Measurements from ENCODE around the gene HAUS6. TPM values are rescaled to one million over a fixed set of nuclear protein-coding genes. Genes with fewer than 3 reads are reported as not detected.
"Not testable (repeated sequence)": the region's sequence is repeated elsewhere in the genome, so short reads cannot be mapped to it uniquely, and the experiment has no call there.

The HAUS6 gene
- total and polyA plus RNA-seq, 2 of the 4 experiments (the other 2 are of a cell fraction): 5.8 to 13.3 TPM

DNA sequence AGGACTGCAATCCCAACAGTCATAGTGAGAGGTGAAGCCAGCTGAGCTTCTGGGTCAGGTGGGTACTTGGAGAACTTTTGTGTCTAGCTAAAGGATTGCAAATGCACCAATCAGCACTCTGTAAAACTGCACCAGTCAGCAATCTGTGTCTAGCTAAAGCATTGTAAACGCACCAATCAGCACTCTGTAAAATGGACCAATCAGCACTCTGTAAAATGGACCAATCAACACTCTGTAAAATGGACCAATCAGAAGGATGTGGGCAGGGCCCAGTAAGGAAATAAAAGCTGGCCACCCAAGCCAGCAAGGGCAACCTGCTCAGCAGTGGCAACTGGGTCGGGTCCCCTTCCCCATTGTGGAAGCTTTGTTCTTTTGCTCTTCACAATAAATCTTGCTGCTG is 81.1 kb downstream of the HAUS6 start:
- H4K20me1 ChIP-seq (ENCODE audit: insufficient read depth, low read length); H4K5ac ChIP-seq (ENCODE audit: low read depth, low read length); H2BK20ac ChIP-seq (ENCODE audit: low read depth, low read length); POLR2A ChIA-PET (ENCODE audit: unreplicated experiment); CTCF ChIA-PET; H3K9me1 ChIP-seq (ENCODE audit: insufficient read depth, low read length); H3K14ac ChIP-seq (replicated peaks; ENCODE audit: low read depth, low read length); H2BK15ac ChIP-seq (ENCODE audit: low read depth, low read length); H3K79me1 ChIP-seq (ENCODE audit: low read depth in 1 of 2, low read length in 2 of 2); H3K18ac ChIP-seq (ENCODE audit: low read depth, low read length); H2AFZ ChIP-seq (replicated peaks; ENCODE audit: low read length, poor library complexity); H4K8ac ChIP-seq (ENCODE audit: low read depth in 2 of 2, low read length in 2 of 2); DNase-seq; H2AK9ac ChIP-seq (replicated peaks; ENCODE audit: low read depth, low read length, poor library complexity); H3K23ac ChIP-seq (ENCODE audit: low read depth, low read length); BruUV-seq (replicated peaks); H3K4me3 ChIP-seq (ENCODE audit: insufficient read depth, low read depth, low read length); in situ Hi-C loops (cut with MboI; ENCODE audit: low sequenced_read_pairs); H3K27ac ChIP-seq (ENCODE audit: insufficient read depth, low read length); H3K36me3 ChIP-seq (ENCODE audit: control insufficient read depth, insufficient read depth, low read length); dilution Hi-C loops (cut with HindIII; ENCODE audit: low sequenced_read_pairs, unreplicated experiment); H3K9me3 ChIP-seq (ENCODE audit: control insufficient read depth, insufficient read depth, low read length); H2AK5ac ChIP-seq (ENCODE audit: low read depth, low read length); ATAC-seq (ENCODE audit: low read depth); H3K4me2 ChIP-seq (ENCODE audit: low read depth, low read length); H2BK5ac ChIP-seq (ENCODE audit: low read depth, low read length, poor library complexity, severe bottlenecking); H2BK120ac ChIP-seq (ENCODE audit: low read depth, low read length); H3K9ac ChIP-seq (ENCODE audit: low read depth, low read length); H4K91ac ChIP-seq (ENCODE audit: insufficient read depth, low read depth, low read length); H3K56ac ChIP-seq (ENCODE audit: extremely low read depth, insufficient read depth, low read length); H3K4ac ChIP-seq (ENCODE audit: low read depth, low read length); H3K4me1 ChIP-seq (ENCODE audit: control insufficient read depth, insufficient read depth, low read length): not testable (repeated sequence)
- peaks cover 12% of the 10 kb centered on the region for H3K27me3 ChIP-seq (ENCODE audit: control insufficient read depth, insufficient read depth, low read length)
- WGBS, 2 experiments (ENCODE audit: extremely low coverage in 2 of 2, insufficient read length in 1 of 2): 100% methylated on average over 2 of the region's 2 CpGs; no CpG with 5 or more reads in 1 of the 2 experiments
- intact Hi-C loops (cut with micrococcal nuclease): loop anchor here (10.0 kb wide), 1 partner anchor 1497 kb away; no protein-coding TSS in a partner anchor
- TF ChIP-seq MAFK (IDR thresholded peaks at IDR 0.05; ENCODE audit: low read depth, low read length): peak; percentile 82

All from IMR-90 (cell line).